ENCODE measurements around the gene PTTG1IP2.

Gene PTTG1IP2

GRCh38 chr7:90552521-90552920, 83.1 kb downstream of the PTTG1IP2 start:
- no peak for DNase-seq (ENCODE audit: low read depth in 4 of 4, low spot score in 1 of 4)

GRCh38 chr7:90560730-90561129, 91.3 kb downstream of the PTTG1IP2 start:
- no peak for DNase-seq (ENCODE audit: low read depth in 4 of 4, low spot score in 1 of 4)

All from stimulated activated CD4-positive, alpha-beta T cell treated with anti-CD3 and anti-CD28 coated beads, Interleukin-1b, Interleukin-23, amount 100 ng/mL, for 24 hours (primary cell).